ENCODE results near the gene IQGAP1. TPM values are rescaled to one million over a fixed set of nuclear protein-coding genes. Genes with fewer than 3 reads are reported as not detected.
"Not testable (repeated sequence)": the region's sequence is repeated elsewhere in the genome, so short reads cannot be mapped to it uniquely, and the experiment has no call there.

IQGAP1 gene
- total RNA-seq, 1 donor from 2014 or later: 61.1 TPM

GRCh38 chr15:90512276-90512675 is 124.2 kb downstream of the IQGAP1 start:
- Mint-ChIP-seq H3K27ac (ENCODE audit: unreplicated experiment) (no peak overlapping the region), H3K27me3 (ENCODE audit: unreplicated experiment) (peaks cover 1% of the 10 kb centered on the region), H3K4me1 (ENCODE audit: low read depth, unreplicated experiment) (no peaks in the 10 kb centered on the region), H3K9me3 (ENCODE audit: unreplicated experiment) (no peaks in the 10 kb centered on the region), H3K36me3 (ENCODE audit: unreplicated experiment) (peaks cover 6% of the 10 kb centered on the region), H3K4me3 (ENCODE audit: unreplicated experiment) (no peak overlapping the region)
- TF ChIP-seq, protein P1, sequence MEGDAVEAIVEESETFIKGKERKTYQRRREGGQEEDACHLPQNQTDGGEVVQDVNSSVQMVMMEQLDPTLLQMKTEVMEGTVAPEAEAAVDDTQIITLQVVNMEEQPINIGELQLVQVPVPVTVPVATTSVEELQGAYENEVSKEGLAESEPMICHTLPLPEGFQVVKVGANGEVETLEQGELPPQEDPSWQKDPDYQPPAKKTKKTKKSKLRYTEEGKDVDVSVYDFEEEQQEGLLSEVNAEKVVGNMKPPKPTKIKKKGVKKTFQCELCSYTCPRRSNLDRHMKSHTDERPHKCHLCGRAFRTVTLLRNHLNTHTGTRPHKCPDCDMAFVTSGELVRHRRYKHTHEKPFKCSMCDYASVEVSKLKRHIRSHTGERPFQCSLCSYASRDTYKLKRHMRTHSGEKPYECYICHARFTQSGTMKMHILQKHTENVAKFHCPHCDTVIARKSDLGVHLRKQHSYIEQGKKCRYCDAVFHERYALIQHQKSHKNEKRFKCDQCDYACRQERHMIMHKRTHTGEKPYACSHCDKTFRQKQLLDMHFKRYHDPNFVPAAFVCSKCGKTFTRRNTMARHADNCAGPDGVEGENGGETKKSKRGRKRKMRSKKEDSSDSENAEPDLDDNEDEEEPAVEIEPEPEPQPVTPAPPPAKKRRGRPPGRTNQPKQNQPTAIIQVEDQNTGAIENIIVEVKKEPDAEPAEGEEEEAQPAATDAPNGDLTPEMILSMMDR (IDR thresholded peaks at IDR 0.05; ENCODE audit: partially characterized antibody, unreplicated experiment): no peak
- no peak for DNase-seq

- TF ChIP-seq, protein P1 (IDR thresholded peaks at IDR 0.05; ENCODE audit: partially characterized antibody, unreplicated experiment): no peak
- no peaks in the 10 kb centered on the region for H3K9me3 Mint-ChIP-seq (ENCODE audit: unreplicated experiment)
- peaks cover 6% of the 10 kb centered on the region for H3K36me3 Mint-ChIP-seq (ENCODE audit: unreplicated experiment)
- H3K27ac Mint-ChIP-seq (ENCODE audit: unreplicated experiment): no peak overlapping the region
- H3K4me3 Mint-ChIP-seq (ENCODE audit: unreplicated experiment): no peak overlapping the region
- DNase-seq: no peak
- H3K27me3 Mint-ChIP-seq (ENCODE audit: unreplicated experiment): peaks cover 1% of the 10 kb centered on the region
- no peaks in the 10 kb centered on the region for H3K4me1 Mint-ChIP-seq (ENCODE audit: low read depth, unreplicated experiment)
These were observed 124.9 kb downstream of the IQGAP1 start for GRCh38 chr15:90512981-90513380.

DNA sequence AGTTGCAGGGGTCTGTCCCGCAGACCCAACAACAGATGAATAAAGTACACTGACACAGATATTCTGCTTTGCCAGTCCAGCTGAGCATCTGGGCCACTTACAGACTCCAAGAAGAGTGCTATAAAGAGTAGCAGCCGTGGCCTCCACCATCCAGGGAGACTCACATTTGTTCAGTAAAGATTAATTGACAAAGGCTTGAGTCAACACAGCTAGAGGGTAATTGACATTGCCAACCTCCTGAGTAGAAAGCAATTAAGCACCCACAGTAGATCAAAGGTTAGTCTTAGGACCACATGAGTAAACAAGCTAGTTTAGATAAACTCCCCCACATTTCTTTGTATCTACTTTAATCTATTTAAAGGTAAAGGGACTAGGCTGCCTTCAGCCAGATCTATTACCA is 125.4 kb downstream of the IQGAP1 start:
- TF ChIP-seq, protein P1 (IDR thresholded peaks at IDR 0.05; ENCODE audit: partially characterized antibody, unreplicated experiment): no peak
- Mint-ChIP-seq H3K27me3 (ENCODE audit: unreplicated experiment) (peaks cover 1% of the 10 kb centered on the region), H3K27ac (ENCODE audit: unreplicated experiment) (no peak overlapping the region), H3K9me3 (ENCODE audit: unreplicated experiment) (no peaks in the 10 kb centered on the region), H3K36me3 (ENCODE audit: unreplicated experiment) (peaks cover 6% of the 10 kb centered on the region), H3K4me1 (ENCODE audit: low read depth, unreplicated experiment) (no peaks in the 10 kb centered on the region), H3K4me3 (ENCODE audit: unreplicated experiment) (no peak overlapping the region)
- no peak for DNase-seq

DNA sequence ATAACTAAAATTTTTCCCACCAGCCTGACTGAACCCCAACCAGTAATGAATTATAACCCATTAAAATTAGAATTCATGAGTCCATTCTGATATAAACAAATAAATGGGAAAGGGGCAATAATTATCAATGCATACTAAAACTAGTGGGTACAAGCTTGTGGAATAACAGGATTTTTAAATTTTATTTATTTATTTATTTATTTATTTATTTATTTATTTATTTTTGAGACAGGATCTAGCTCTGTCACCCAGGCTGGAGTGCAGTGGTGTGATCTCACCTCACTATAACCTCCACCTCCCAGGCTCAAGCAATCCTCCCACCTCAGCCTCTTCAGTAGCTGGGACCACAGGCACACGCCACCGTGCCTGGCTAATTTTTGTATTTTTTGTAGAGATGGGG is 125.9 kb downstream of the IQGAP1 start:
- not testable (repeated sequence) for H3K4me3 Mint-ChIP-seq (ENCODE audit: unreplicated experiment); DNase-seq; H3K9me3 Mint-ChIP-seq (ENCODE audit: unreplicated experiment); H3K36me3 Mint-ChIP-seq (ENCODE audit: unreplicated experiment); H3K4me1 Mint-ChIP-seq (ENCODE audit: low read depth, unreplicated experiment); H3K27me3 Mint-ChIP-seq (ENCODE audit: unreplicated experiment); H3K27ac Mint-ChIP-seq (ENCODE audit: unreplicated experiment)

- DNase-seq: no peak
- Mint-ChIP-seq H3K4me3 (ENCODE audit: unreplicated experiment) (no peak overlapping the region), H3K27me3 (ENCODE audit: unreplicated experiment) (peaks cover under 1% of the 10 kb centered on the region), H3K9me3 (ENCODE audit: unreplicated experiment) (no peaks in the 10 kb centered on the region), H3K36me3 (ENCODE audit: unreplicated experiment) (no peaks in the 10 kb centered on the region), H3K4me1 (ENCODE audit: low read depth, unreplicated experiment) (no peaks in the 10 kb centered on the region), H3K27ac (ENCODE audit: unreplicated experiment) (no peak overlapping the region)
- TF ChIP-seq, protein P1 (IDR thresholded peaks at IDR 0.05; ENCODE audit: partially characterized antibody, unreplicated experiment): no peak
These were observed 131.6 kb downstream of the IQGAP1 start for GRCh38 chr15:90519688-90520087.

DNA sequence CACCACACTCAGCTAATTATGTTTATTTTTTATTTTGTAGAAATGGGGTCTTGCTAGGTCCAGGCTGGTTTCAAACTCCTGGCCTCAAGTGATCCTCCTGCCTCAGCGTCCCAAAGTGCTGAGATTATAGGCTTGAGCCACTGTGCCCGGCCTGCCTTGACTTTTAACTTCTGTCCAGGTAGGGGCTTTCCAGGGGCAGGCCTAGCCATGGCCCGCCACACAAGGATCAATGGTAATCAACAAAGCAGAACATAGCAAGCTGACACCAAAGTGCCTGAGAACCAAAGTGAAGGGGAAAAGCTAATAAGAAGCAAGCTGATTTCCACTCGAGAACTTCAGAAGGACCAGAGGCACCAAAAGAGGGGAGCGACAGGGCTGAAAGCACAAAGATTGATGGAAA is 132.3 kb downstream of the IQGAP1 start:
- TF ChIP-seq, protein P1 (IDR thresholded peaks at IDR 0.05; ENCODE audit: partially characterized antibody, unreplicated experiment): no peak
- H3K27me3 Mint-ChIP-seq (ENCODE audit: unreplicated experiment): peaks cover 1% of the 10 kb centered on the region
- no peak for DNase-seq
- no peaks in the 10 kb centered on the region for H3K4me1 Mint-ChIP-seq (ENCODE audit: low read depth, unreplicated experiment)
- no peaks in the 10 kb centered on the region for H3K36me3 Mint-ChIP-seq (ENCODE audit: unreplicated experiment)
- no peaks in the 10 kb centered on the region for H3K9me3 Mint-ChIP-seq (ENCODE audit: unreplicated experiment)
- H3K4me3 Mint-ChIP-seq (ENCODE audit: unreplicated experiment): no peak overlapping the region
- H3K27ac Mint-ChIP-seq (ENCODE audit: unreplicated experiment): no peak overlapping the region

All from glutamatergic neuron (in vitro differentiated cells).